Panc1 (cell line): ENCODE results near the gene GID8. TPM values are rescaled to one million over a fixed set of nuclear protein-coding genes. Genes with fewer than 3 reads are reported as not detected.

Source experiments
- ATAC-seq: fragments of 200-7000 bp; cut with Tn5 transposase; 2 replicates; pipeline ENCODE4 v1.9.1; 2020; ENCODE audit warnings: mild to moderate bottlenecking, moderate library complexity
- BruUV-seq: library from RNA; stranded (reverse); fragments of 400-500 nt; replicated peaks from 2 replicates; lab custom pipeline; 2021; lab: Mats Ljungman, UMichigan
- CTCF ChIA-PET: fragments of 300-600 bp; sonication (Branson Sonifier 250); formaldehyde crosslinking; loops from one replicate; lab custom pipeline; 2022; ENCODE audit warnings: antibody characterized with exemption; lab: Charles Lee
- POLR2A ChIA-PET: fragments of 300-600 bp; sonication (Branson Sonifier 250); formaldehyde crosslinking; loops from one replicate; lab custom pipeline; 2022; ENCODE audit warnings: antibody characterized with exemption; lab: Charles Lee
- DNase-seq: peaks from one replicate; pipeline ENCODE4 v3.0.0-alpha.2; 2010; ENCODE audit warnings: low read depth, low spot score
- H3K27ac ChIP-seq: 2 replicates; pipeline ENCODE4 v1.5.1; 2011; ENCODE audit warnings: mild to moderate bottlenecking, low read length, inconsistent platforms
- H3K27me3 ChIP-seq: fragments of 200-500 bp; sonication (Bioruptor generic); 2 replicates; pipeline ENCODE4 v1.6.0; 2014; ENCODE audit warnings: low read length, inconsistent platforms; ENCODE audit not compliant: control insufficient read depth, insufficient read depth
- H3K36me3 ChIP-seq: fragments of 200-500 bp; sonication (Bioruptor generic); 2 replicates; pipeline ENCODE4 v1.5.1; 2014; ENCODE audit warnings: inconsistent platforms, mild to moderate bottlenecking, low read length, moderate library complexity; ENCODE audit not compliant: control insufficient read depth, insufficient read depth
- H3K4me1 ChIP-seq: 2 replicates; pipeline ENCODE4 v1.5.1; 2011; ENCODE audit warnings: inconsistent platforms, mild to moderate bottlenecking, low read length, moderate library complexity; ENCODE audit not compliant: control insufficient read depth, insufficient read depth
- H3K4me3 ChIP-seq, 2 experiments: 2 replicates each; pipeline ENCODE4 v1.5.1; 2011 to 2012; ENCODE audit warnings: low read depth in 2 of 2, low read length in 2 of 2, mild to moderate bottlenecking in 2 of 2, inconsistent platforms in 1 of 2, moderate library complexity in 1 of 2
- H3K9me3 ChIP-seq: fragments of 200-500 bp; sonication (Bioruptor generic); 2 replicates; pipeline ENCODE4 v1.5.1; 2014; ENCODE audit warnings: low read depth, mild to moderate bottlenecking, inconsistent platforms, low read length, moderate library complexity; ENCODE audit not compliant: control insufficient read depth, insufficient read depth
- CTCF ChIP-seq: fragments of 450-650 bp; IDR thresholded peaks from 2 replicates; pipeline ENCODE4 v1.5.1; 2017; ENCODE audit warnings: mild to moderate bottlenecking
- POLR2AphosphoS5 ChIP-seq: IDR thresholded peaks from 2 replicates; pipeline ENCODE4 v1.6.1; 2012; ENCODE audit warnings: mild to moderate bottlenecking, low read depth, low read length, moderate library complexity
- REST ChIP-seq, 2 experiments: IDR thresholded peaks; 2 replicates each; pipeline ENCODE4 v1.6.1; 2011 to 2012; ENCODE audit warnings: low read depth in 2 of 2, control low read depth in 1 of 2, low read length in 1 of 2, mild to moderate bottlenecking in 1 of 2, moderate library complexity in 1 of 2; ENCODE audit not compliant: insufficient read depth in 1 of 2
- SIN3A ChIP-seq: IDR thresholded peaks from 2 replicates; pipeline ENCODE4 v1.6.1; 2012; ENCODE audit warnings: low read depth, mild to moderate bottlenecking, low read length, moderate library complexity, borderline replicate concordance; ENCODE audit not compliant: insufficient read depth
- TCF7L2 ChIP-seq: IDR thresholded peaks from 2 replicates; pipeline ENCODE4 v1.6.1; 2011; ENCODE audit warnings: mild to moderate bottlenecking, low read depth, low read length, inconsistent platforms
- in situ Hi-C: cut with HindIII; loops from 2 replicates; pipeline ENCODE4 v1.10.0; 2016; ENCODE audit warnings: low sequenced_read_pairs, low pct_unique_long_range_greater_than_20kb
- intact Hi-C: fragments of 100-400 bp; cut with micrococcal nuclease; formaldehyde crosslinking; loops from one replicate; pipeline ENCODE4 v1.10.0; 2022; ENCODE audit not compliant: unreplicated experiment
- total RNA-seq: library from RNA; stranded (reverse); gene quantifications from one replicate; pipeline ENCODE4 v1.2.1, GENCODE V29; 2021; ENCODE audit not compliant: unreplicated experiment

The GID8 gene
- total RNA-seq, 1 experiment from 2014 or later = 37.3 TPM

GRCh38 chr20:62917720-62918119 lies 20.2 kb upstream of the GID8 start:
- intact Hi-C loops (no loop called here), in situ Hi-C loops (no loop called here)
- H3K4me3 ChIP-seq = no peak overlapping the region
- H3K36me3 ChIP-seq = no peaks in the 10 kb centered on the region
- no peaks in the 10 kb centered on the region for H3K9me3 ChIP-seq
- ChIA-PET POLR2A (interaction anchor here (1.1 kb wide), 1 partner anchor 20 kb away, joined by 3 read pairs; the partner anchor contains the start of gene GID8), CTCF (interaction anchor here (0.7 kb wide), 1 partner anchor 43 kb away, joined by 3 read pairs; no protein-coding TSS in a partner anchor)
- no peak overlapping the region for H3K27ac ChIP-seq
- TF ChIP-seq CTCF (no peak), TCF7L2 (no peak), POLR2AphosphoS5 (no peak), SIN3A (no peak), REST (IDR thresholded peaks at IDR 0.05; ENCODE audit: insufficient read depth in 1 of 2, low read depth in 2 of 2, low read length in 1 of 2) (no peak)
- DNase-seq (no peak), ATAC-seq (no peak)
- H3K4me1 ChIP-seq = peaks cover 88% of the 10 kb centered on the region
- no TSS peak for BruUV-seq
- H3K27me3 ChIP-seq = no peaks in the 10 kb centered on the region

- CTCF ChIA-PET = interaction anchor here (1.0 kb wide), 1 partner anchor 11 kb away, joined by 3 read pairs; no protein-coding TSS in a partner anchor
- in situ Hi-C loops = no loop called here
- Histone ChIP-seq H3K4me1 (peaks cover 89% of the 10 kb centered on the region), H3K9me3 (no peaks in the 10 kb centered on the region), H3K27ac (no peak overlapping the region), H3K36me3 (no peaks in the 10 kb centered on the region), H3K4me3 (no peak overlapping the region), H3K27me3 (no peaks in the 10 kb centered on the region)
- BruUV-seq = no TSS peak
- POLR2A ChIA-PET = interaction anchor here (1.1 kb wide), 1 partner anchor 19 kb away, joined by 3 read pairs; the partner anchor contains the start of gene GID8
- no peak for DNase-seq
- intact Hi-C loops = no loop called here
- no peak for TF ChIP-seq TCF7L2
- no peak for TF ChIP-seq POLR2AphosphoS5
- no peak for TF ChIP-seq CTCF
- ATAC-seq = no peak
Measured at GRCh38 chr20:62918147-62918546, 19.8 kb upstream of the GID8 start.
